ENCODE measurements around the gene ZDHHC16.
A peak's percentile ranks its signal among the peaks of the same experiment; 100 is the strongest.
"Not testable (repeated sequence)": the region's sequence is repeated elsewhere in the genome, so short reads cannot be mapped to it uniquely, and the experiment has no call there.

Gene ZDHHC16

GRCh38 chr10:97435211-97435610 is 10.8 kb upstream of the ZDHHC16 start:
- DNase-seq = no peak

DNA sequence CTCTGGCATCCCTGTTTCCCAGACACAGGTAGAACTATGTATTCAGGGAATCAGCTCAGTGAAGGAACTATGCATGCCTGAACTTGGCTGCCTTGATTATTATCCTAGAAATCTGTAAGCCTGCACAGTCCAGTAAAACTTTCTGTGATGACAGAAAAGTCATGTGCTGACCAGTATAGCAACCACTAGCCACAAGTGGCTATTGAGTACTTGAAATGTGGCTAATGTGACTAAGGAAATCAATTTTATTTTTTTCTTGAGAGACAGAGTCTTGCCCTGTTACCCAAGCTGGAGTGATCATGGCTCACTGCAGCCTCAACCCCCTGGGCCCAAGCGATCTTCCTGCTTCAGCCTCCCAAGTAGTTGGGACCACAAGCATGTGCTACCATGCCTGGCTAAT is 3.7 kb upstream of the ZDHHC16 start:
- DNase-seq = no peak

DNA sequence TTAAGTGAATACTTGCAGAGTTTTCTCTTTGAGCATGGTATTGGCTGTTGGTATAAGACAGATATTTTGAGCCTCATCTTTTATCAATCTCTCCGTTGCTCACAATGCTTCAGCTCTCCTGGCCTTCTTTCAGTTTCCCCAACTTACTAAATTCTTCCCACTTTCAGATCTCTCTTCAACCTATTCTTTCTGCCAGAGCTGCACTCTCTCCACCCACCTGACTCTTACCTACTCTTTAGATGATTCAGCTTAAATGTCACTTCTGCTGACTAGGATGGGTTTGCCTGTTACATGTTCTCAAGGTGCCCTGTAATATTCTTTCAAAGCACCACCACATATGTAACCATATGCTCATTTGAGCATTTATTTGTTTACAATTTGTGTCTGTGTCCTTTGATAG is 1.8 kb upstream of the ZDHHC16 start:
- no peak for DNase-seq

DNA sequence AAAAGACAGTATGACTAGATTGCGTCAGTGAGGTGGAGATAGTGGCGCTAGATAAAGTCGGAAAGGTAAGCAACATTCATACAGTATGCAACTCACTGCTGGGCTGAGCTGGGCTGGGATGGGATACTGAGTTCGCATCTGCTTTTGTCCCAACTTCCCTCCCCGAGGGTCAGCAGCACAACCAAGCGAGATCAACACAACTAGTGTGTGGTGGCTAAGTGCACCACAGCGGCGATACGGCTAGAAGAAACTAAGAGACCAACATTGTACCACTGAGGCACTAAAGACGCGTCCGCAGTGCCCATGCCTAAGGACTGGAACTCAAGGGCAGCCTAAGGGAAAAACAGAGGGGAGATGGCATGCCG is 636 bp upstream of the ZDHHC16 start:
- no peak for DNase-seq

DNA sequence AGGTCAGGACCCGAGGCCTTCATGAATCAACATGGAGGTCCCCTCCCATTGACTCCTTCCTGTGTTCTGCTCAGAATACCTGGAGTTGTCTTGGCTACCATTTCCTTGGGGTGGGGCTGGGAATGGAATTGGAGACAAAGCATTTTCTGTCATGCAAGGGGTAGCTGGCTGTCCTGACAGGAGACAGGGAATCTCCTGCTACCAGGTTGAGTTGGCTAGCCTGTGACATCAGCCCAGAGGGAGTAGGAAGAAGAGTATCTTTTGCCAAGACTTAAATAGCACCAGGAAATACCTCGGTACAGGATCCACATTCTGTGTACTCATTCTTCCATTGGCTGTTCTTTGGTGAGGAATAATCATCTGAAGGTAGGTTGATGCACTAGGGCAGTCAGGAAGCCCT is 4.9 kb downstream of the ZDHHC16 start:
- DNase-seq = no peak

GRCh38 chr10:97451605-97452004 is 5.6 kb downstream of the ZDHHC16 start:
- DNase-seq = no peak

DNA sequence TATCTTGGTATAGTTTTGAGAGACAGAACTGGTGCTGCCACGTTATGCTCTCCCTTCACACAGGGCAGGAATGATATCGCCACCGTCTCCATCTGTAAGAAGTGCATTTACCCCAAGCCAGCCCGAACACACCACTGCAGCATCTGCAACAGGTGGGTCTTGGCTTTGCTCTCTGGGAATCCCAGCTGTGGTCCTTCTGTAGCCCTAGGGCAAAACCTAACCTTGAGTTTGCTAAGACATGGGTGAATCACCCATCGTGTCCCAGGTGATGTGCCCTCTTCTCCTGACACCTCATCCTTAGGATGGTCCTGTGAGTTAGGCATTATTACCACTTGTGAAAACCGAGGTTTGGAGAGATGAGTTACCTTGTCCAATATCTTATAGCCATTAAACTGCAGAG is 6.4 kb downstream of the ZDHHC16 start:
- no peak for DNase-seq

- no peak for DNase-seq
These were observed 8.5 kb downstream of the ZDHHC16 start for GRCh38 chr10:97454330-97455036.

- no peak for DNase-seq
These were observed 10.2 kb downstream of the ZDHHC16 start for GRCh38 chr10:97456034-97456685.

GRCh38 chr10:97456686-97457065 is 10.7 kb downstream of the ZDHHC16 start:
- no peak for DNase-seq

- DNase-seq = no peak
These were observed 13.1 kb downstream of the ZDHHC16 start for GRCh38 chr10:97459111-97459510.

GRCh38 chr10:97459933-97460332 is 14.0 kb downstream of the ZDHHC16 start:
- DNase-seq = no peak

DNA sequence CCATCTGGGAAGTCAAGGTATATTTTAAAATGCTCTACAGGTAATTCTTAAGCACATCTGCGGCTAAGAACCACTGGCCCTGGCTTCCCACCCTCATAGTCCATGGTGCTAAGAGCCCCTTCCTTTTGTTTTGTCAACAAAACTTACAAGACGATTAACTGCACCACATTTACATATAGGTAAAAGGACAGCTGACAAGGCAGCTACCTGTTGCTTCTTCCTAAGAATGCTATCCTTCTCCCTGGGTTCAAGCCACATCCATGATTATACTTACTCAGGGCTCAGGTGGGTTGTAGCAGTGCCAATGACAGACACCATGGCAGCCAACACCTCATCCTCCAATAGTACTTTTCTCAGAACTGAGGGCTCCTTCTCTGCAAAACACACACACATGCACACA is 16.3 kb downstream of the ZDHHC16 start:
- DNase-seq = no peak

DNA sequence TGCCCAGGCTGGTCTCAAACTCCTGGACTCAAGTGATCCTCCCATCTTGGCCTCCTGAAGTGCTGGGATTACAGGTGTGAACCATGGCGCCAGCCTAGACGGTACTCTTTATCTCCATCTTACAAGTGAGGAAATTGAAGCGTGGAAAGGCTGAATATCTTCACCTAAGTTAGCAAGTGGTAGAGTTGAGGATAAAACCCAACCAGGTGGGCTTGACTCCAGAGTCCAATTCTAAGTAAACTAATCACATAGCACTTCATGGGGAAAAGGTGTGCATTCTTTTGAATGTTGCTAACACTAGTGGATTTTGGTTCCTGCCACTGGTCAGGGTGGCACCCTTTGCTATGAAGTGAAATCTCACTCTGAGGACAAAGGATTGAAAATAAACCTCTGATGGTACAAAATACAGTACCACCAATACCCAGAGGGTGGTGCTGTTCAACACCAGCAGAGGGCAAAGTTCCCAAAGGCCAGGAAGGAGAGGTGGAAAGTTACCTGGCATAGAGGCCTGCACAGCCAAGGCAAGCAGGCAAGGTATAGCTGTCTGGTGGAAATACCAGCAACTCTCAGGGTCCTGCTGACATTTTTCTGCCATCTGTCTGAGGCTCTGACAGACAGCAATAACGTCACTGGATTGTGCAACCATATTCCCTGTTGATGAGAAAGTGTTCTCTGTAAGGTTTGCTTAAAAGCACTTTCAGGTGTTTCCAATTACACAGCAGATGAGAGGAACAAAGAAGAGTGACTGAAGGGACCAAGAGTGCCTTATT is 17.6 kb downstream of the ZDHHC16 start:
- peak; percentile 1 for DNase-seq

DNA sequence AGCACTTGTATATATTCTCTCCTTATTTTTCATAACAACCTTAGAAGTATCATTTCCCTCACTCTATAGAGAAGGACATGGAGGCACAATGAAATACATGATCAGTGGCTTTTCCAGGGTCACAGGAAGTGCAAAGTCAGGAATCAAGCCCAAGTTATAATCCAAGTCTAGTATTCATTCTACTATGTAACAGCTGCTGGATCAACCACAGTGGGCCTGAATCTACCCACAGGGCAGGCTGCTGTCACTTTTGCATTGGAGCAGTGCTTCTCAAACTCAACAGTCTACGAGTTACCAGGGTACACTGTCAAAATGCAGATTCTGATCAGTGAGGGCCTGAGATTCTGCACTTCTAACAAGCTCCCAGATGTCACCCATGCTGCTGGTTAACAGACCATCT is 18.3 kb downstream of the ZDHHC16 start:
- DNase-seq = no peak

DNA sequence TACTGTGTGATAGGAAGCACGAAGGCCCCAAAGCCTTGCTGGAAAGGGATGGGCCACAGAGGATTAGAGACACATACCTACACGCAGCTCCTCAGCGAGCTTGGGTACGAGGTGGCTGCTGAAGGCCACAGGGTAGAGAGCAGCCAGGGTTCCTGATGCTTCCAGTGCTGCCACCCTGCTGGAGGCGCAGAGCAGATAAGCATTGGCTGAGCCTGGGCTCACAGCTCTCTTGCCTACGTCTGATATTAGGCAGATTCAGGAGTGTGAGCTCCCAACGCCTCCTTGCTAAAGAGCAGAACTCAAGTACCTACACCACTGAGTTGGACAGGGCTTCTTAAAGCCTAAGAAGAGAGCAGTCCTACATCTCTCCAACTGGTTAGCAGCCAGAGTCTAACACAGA is 20.0 kb downstream of the ZDHHC16 start:
- no peak for DNase-seq

- DNase-seq = no peak
These were observed 20.8 kb downstream of the ZDHHC16 start for GRCh38 chr10:97466755-97467154.

DNA sequence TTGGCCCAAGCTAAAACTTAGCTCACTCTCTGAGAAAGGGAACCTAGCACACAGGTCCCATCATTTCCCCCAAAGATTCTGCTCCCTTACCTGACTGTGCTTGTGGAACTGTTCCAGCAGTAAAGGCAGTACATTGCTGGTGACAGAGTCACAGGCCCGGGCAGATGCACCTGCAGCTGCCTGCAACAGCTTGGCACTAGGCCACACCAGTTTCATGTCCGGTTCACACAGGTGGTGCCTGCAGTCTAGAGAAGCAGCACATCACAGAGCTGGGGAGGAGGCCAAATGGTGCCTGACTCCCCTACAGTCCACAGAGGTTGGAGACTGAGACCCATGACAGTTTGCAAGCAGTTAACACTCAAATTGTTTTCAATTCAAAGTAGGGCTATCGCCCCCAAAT is 22.2 kb downstream of the ZDHHC16 start:
- DNase-seq = no peak

DNA sequence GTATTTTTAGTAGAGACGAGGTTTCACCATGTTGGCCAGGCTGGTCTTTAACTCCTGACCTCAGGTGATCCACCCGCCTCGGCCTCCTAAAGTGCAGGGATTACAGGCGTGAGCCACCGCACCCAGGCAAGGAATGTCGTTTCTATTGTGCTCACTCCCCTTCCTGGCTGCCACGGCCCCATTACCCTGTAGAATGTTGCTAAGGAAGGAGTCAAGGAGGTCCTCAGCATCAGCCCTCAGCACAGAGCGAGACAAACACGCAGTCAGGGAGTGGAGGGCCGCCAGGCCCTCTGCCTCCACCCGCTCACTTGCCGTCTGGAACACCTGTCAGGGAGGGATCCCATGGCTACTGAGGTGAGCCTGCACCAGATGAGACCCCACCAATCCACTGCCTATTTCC is 22.8 kb downstream of the ZDHHC16 start:
- DNase-seq = not testable (repeated sequence)

DNA sequence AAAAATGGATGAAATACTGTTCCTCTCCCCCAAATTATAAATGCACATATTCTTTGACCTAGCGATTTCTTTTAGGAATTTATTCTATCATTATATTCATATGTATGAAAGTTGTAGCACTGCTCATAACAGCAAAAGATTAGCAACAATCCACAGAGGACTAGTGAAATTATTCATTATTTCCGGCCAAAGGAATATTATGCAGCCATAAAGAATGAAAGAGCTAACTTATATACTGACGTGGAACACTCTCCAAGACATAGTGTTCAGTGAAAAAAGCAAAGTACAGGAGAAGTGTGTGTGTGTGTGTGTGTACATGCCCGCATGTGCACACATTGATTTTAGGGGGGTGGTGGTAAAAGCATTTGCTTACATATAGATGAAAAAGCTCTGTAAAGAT is 28.9 kb downstream of the ZDHHC16 start:
- no peak for DNase-seq

GRCh38 chr10:97475936-97476594 is 30.1 kb downstream of the ZDHHC16 start:
- no peak for DNase-seq

DNA sequence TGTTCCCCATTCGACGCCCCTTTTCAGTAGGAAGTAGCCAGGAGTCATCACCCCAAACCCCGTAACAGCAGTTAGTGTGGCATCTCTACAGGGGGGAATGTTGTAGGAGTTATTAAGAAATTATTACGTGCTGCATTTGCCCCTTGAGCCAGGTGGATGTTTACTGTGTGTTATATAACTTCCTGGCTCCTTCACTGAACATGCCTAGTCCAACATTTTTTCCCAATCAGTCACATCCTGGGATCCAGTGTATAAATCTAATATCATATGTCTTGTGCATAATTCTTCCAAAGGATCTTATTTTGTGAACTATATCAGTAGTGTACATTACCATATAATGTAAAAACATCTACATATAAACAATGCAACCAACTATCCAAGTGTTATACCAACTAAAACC is 33.4 kb downstream of the ZDHHC16 start:
- DNase-seq = not testable (repeated sequence)

DNA sequence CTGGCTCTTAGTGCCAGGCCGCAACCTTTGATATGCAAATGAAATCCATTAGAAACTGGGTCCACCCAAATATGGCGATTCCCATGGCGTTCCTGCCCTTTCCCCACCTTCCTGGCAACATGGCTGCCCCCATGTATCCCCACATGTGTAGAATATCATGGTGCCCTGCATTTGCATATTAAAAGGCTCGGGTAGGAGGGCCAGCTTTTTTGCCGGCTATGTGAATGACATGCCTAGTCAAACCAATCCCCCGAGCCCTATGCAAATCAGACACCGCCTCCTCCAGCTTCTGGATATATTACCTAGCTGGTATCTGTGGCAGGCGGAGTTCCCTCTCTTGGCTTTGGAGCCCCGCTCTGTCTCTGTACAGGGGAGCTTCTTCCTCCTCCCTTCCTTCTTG is 34.0 kb downstream of the ZDHHC16 start:
- no peak for DNase-seq

GRCh38 chr10:97481071-97481470 is 35.1 kb downstream of the ZDHHC16 start:
- no peak for DNase-seq
